GM20000 (cell line): ENCODE data around the gene SCNN1G.
"Not testable (repeated sequence)": the region's sequence is repeated elsewhere in the genome, so short reads cannot be mapped to it uniquely, and the experiment has no call there.

Experiments used
- DNase-seq: peaks from one replicate; pipeline ENCODE4 v3.0.0; 2012; ENCODE audit warnings: low spot score
- TF ChIP-seq, protein P1 (sequence below): IDR thresholded peaks from 2 replicates; pipeline ENCODE4 v1.5.1; 2012; ENCODE audit warnings: mild to moderate bottlenecking, control low read depth; ENCODE audit errors: extremely low read depth, missing control alignments

Gene SCNN1G

DNA sequence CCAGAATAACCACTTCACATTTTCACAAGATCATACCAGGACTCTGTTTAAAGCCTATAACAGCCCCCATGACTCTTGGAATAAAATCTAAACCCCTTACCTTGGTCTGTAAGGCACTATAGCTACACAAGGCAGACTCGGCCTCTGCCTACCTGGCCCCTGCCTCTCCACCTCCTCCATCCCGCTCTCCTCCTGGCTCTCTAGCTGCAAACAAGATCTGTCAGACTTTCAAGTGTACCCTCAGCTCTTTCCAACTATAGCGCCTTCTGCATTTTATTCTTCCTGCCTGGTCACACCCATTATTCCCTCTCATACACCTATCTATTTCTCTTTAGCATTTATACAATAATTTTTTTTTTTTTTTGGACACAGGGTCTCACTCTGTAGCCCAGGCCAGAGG, 41.5 kb upstream of the SCNN1G start:
- TF ChIP-seq, protein P1, sequence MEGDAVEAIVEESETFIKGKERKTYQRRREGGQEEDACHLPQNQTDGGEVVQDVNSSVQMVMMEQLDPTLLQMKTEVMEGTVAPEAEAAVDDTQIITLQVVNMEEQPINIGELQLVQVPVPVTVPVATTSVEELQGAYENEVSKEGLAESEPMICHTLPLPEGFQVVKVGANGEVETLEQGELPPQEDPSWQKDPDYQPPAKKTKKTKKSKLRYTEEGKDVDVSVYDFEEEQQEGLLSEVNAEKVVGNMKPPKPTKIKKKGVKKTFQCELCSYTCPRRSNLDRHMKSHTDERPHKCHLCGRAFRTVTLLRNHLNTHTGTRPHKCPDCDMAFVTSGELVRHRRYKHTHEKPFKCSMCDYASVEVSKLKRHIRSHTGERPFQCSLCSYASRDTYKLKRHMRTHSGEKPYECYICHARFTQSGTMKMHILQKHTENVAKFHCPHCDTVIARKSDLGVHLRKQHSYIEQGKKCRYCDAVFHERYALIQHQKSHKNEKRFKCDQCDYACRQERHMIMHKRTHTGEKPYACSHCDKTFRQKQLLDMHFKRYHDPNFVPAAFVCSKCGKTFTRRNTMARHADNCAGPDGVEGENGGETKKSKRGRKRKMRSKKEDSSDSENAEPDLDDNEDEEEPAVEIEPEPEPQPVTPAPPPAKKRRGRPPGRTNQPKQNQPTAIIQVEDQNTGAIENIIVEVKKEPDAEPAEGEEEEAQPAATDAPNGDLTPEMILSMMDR = no peak
- DNase-seq = no peak

DNA sequence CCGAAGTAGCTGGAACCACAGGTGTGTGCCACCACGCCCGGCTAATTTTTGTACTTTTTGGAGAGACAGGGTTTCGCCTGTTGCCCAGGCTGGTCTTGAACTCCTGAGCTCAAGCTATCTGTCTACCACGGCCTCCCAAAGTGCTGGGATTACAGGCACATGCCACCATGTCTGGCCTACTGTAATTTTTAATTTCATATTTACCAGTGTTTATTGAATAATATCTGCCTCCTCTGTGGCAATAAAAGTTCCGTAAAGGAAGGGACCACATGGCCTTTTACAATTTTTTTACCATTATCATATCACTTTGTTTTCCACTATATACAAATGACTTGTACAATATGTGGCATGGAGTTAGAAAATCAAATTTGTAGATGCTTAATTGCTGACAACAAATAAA, 41.0 kb upstream of the SCNN1G start:
- TF ChIP-seq, protein P1 = no peak
- DNase-seq = no peak

- no peak for DNase-seq
- TF ChIP-seq, protein P1 = no peak
Observed at GRCh38 chr16:23141959-23142740, 40.4 kb upstream of the SCNN1G start.

DNA sequence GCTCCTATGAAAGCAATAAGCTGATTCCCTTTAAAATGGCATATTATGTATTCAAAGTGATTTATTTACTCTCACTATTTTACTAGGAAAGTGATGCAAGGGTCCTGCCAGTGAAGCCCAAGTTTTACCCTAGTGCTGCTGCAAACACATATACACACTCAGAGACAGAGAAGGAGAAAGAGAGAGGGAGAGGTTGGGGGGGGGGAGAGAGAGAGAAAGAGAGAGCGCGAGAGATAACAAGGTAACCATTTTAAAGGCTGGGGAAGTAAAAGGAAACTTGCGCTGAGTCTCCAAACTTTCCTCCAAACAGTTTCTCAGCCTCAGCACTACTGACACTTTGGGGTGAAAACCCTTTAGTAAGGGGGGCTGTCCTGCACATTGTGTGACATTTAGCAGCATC, 39.2 kb upstream of the SCNN1G start:
- DNase-seq = no peak
- TF ChIP-seq, protein P1 = no peak

GRCh38 chr16:23144393-23144792, 38.2 kb upstream of the SCNN1G start:
- not testable (repeated sequence) for DNase-seq

GRCh38 chr16:23145186-23145585, 37.4 kb upstream of the SCNN1G start:
- no peak for DNase-seq
- TF ChIP-seq, protein P1 = no peak

DNA sequence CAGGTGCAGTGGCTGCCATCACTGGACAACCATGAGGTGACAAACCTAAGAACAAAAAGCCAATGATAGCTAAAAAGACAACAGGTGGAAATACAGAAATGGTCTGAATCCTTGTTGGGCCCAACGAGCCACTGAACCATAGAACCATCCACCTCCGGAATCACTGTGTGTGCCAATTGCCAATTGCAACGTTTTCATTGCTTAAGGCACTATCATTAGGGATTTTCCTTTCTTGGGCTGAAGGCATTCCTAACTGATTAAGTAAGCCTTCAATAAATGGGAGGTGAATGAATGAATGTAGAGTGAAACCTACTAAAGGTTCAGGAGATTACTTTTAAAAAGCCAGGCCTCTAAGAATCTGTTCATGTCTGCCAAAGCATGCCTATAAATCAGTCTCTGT, 36.9 kb upstream of the SCNN1G start:
- no peak for DNase-seq
- TF ChIP-seq, protein P1 = no peak
